ENCODE data around the gene PNLIPRP2.

PNLIPRP2 gene

GRCh38 chr10:116620423-116621400 lies at the start of gene PNLIPRP2:
Gene PNLIPRP2, plus strand, starts transcription at chr10:116620953.
- no peak for DNase-seq

GRCh38 chr10:116574797-116575196 lies 46.0 kb upstream of the PNLIPRP2 start:
- DNase-seq: no peak

GRCh38 chr10:116587878-116588591 lies 32.7 kb upstream of the PNLIPRP2 start:
- no peak for DNase-seq

GRCh38 chr10:116588995-116589394 lies 31.8 kb upstream of the PNLIPRP2 start:
- DNase-seq: no peak

DNA sequence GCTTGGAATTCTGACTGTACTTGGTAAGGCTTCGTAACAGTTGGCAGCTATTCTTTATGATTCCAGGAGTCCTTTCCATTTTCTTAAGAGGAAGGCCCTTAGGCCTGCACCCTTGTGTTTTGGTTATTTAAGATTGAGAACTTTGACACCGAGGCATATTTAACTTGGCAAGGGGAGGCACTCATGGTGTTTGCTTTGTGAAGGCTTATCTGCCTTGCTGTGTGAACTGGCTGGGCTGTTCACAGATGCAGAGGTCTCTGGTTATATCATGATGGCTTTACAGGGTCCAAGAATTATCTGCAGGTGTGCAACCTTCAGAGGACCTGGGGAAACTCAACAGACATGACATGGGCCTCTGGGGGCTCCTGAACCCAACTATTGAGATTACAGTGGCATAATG lies 30.8 kb upstream of the PNLIPRP2 start:
- DNase-seq: no peak

GRCh38 chr10:116590590-116591444 lies 29.9 kb upstream of the PNLIPRP2 start, which contains the start of gene PNLIPRP1:
Gene PNLIPRP1, plus strand, starts transcription at chr10:116590959. Its CDS starts 171 bp downstream, at chr10:116591130.
- no peak for DNase-seq

DNA sequence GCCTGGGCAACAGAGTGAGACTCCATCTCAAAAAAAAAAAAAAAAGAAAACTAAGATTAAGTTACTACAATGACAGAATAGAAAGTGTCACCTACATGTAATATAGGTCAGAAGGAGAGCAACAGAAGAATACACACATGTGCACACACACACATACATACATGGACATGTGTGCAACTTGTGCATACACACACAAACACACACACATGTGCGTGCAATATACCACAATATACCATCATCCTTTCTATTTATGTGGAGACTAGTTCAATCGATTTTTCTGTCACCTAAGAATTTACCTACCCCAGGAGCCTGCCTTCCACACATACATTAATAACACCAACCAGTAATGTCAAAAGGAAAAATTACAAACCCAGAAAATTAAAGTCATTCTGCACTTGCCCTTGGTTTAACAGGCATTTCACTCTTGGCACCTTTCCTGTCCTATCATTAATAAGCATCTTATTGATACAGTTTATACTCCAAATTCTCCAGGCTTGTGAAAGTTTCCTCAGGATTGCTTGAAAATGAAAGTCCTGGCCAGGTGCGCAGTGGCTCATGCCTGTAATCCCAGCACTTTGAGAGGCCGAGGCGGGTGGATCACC lies 27.5 kb upstream of the PNLIPRP2 start:
- no peak for DNase-seq

DNA sequence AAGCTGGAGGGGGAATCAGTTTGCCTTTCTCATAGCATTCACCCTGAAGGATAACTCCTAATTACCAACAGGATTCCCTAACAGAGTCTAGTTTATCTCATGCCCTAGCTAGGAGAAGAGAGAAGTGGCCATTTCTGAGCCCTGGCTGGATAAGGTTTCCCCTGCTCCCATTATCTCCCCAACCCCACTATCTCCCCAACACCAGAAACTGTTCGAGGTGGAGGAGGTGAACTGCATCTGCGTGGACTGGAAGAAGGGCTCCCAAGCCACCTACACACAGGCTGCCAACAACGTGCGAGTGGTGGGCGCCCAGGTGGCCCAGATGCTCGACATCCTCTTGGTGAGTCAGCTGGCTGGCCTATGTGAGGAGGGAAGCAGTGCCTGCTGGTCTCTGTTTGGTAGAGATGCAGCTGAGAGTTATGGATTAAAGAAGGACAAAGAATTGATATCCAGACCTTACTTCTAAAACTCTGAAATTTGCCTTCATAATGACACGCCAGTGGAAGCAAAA lies 26.2 kb upstream of the PNLIPRP2 start:
- DNase-seq: no peak

DNA sequence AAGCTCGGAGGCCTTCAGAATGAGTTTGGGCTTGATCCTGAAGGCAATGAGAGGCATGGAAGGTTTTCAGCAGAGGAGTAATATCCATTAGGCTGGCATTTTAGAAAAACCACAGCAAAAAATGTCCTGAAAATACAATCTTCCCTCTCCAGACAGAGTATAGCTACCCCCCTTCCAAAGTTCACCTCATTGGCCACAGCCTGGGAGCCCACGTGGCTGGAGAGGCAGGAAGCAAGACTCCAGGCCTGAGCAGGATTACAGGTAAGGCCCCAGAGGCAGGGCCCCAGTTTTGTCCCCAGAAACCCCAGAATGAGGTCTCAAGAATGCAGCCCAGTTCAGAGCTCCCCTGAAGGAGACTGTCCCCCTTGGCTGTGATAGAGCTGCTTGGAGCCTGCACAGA lies 24.7 kb upstream of the PNLIPRP2 start:
- DNase-seq: no peak

DNA sequence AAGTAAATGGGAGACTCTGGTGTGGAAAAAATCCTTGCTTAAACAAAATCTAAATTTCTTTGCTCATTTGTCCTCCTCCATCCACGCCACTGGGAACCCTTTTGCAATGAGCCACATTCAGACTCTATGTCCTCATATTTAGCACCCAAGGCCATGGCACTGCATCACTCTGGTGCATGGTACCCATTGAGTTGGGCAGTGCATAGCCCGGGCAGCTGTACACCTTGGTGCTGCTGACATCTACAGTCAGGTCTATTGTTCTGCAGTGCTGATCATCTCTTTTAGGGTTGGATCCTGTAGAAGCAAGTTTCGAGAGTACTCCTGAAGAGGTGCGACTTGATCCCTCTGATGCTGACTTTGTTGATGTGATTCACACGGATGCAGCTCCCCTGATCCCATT lies 23.2 kb upstream of the PNLIPRP2 start:
- no peak for DNase-seq

GRCh38 chr10:116598329-116598728 lies 22.4 kb upstream of the PNLIPRP2 start:
- no peak for DNase-seq

GRCh38 chr10:116599991-116600390 lies 20.8 kb upstream of the PNLIPRP2 start:
- no peak for DNase-seq

DNA sequence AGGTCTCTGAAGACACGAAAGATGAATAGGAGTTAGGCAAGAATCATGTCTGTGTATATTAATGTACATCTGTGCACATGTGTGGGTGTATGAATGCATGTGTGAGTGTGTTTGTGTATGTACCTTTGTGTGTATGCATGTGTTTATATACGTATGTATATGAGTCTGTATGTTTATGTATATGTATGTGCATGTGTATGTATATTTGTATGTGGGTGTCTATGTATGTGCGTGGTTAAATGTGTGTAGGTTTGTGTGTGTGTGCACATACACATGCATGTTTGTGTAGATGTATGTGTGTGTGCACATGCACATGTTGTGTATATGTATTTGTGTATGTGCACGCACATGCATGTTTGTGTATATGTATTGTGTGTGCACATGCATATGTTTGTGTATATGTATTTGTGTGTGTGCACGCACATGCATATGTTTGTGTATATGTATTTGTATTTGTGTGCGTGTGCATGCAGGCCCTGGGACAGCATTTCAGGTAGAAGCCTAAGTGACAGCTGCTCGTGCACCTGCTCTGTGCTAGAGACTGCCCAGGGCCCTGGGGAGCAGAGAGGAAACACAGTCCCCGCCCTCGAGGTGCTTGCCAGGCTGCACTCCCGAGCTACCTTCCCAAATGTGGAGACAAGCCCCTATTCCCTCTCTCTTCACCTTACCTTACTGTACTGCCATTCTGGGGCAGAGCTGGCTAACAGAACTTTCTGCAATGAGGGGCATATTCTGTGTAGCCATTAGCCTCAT lies 17.9 kb upstream of the PNLIPRP2 start:
- DNase-seq: no peak

DNA sequence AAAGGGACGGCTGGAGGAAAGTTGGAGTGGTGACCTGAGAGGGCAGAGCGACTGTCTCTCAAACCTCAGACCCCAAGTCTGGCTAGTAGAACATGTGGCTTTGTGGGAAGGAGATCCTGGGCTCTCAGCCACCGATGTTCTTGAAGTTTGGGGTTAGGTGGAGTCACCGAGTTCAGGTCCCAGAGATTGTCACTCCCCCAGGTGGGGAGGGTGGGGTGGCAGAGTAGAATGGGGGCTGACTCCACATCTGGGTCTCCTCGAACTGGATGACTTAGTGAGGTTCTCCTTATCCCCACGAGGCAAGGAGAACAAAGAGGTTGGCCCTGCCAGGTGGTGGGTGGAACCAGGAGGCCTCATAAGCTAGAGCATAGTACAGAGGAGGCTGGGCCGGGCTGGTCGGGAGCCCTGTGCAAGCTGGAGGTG lies 14.7 kb upstream of the PNLIPRP2 start:
- DNase-seq: no peak

DNA sequence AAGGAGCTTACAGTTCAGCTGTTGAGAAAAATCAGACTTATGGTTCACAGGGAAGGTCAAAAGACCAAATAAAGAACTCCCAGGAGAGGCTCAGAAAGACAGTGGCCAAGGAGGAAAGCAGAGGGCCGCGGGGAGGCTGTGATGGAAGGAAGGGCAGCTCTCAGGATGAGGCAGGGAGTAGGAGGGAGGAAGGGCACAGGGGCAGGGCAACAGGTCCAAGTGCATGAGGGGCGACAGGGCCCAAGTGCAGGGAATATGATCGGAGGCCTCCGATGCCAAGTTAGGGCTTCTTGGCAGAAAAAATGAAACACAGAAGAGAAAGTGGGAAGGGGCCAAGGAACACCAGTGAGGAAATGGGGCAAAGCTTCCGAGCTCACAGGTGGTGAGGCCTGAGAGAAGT lies 13.4 kb upstream of the PNLIPRP2 start:
- no peak for DNase-seq

- no peak for DNase-seq
These were observed 11.8 kb upstream of the PNLIPRP2 start for GRCh38 chr10:116608686-116609594.

DNA sequence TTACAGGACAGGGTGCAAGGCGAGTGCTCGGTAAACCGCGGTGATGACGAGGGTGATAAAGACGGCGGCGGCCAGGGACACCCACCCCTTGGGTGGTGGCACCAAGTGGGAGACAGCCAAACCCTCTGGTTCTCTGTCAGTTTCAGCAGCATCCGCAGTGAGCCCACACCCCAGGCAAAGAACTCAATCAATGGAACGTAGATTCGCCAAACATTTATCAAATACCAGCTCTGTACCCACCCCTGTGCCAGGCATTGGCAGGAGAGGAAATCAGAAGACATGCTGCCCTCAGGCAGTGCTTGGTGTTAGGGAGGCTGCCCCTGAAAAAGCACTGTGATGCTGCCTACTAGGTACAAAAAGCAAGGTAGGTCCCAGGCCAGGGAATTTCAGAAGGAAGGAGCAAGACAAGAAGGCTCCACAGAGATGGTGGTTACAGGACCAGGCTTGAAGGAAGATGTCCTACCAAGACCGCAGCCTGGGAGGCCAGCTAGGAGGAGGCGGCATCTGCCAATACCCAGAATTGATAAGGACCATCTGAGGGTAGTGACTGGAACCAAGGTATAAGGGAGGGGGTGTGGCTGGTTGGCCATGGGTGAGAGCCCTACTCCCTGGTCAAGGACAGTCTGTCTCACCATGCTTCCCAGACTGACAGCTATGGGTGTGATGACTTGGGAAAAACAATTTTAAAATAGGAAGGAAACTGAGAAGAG lies 10.2 kb upstream of the PNLIPRP2 start:
- no peak for DNase-seq

GRCh38 chr10:116611153-116611545 lies 9.6 kb upstream of the PNLIPRP2 start:
- no peak for DNase-seq

- DNase-seq: no peak
These were observed 8.5 kb upstream of the PNLIPRP2 start for GRCh38 chr10:116612107-116612769.

Measured in activated effector memory CD4-positive, alpha-beta T cell treated with Interleukin-2 at 50 U/mL for 16 hours (primary cell).